Central memory CD8-positive, alpha-beta T cell (primary cell): ENCODE data around the gene LANCL2.
"Not testable (repeated sequence)": the region's sequence is repeated elsewhere in the genome, so short reads cannot be mapped to it uniquely, and the experiment has no call there.

Experiments
- ATAC-seq: fragments of 150-1000 bp; cut with Tn5 transposase; replicated peaks from 2 replicates; pipeline ENCODE4 v1.10.0; 2022; ENCODE audit warnings: mild to moderate bottlenecking, moderate FRiP score, moderate number of reproducible peaks; ENCODE audit not compliant: poor library complexity, severe bottlenecking; ENCODE audit errors: extremely low read depth
- DNase-seq, 2 donors: peaks; one replicate each; pipeline ENCODE4 v3.0.0; 2021; ENCODE audit warnings: low spot score in 2 of 2
- H3K27ac Mint-ChIP-seq: one replicate; pipeline ENCODE4 v1.8.0; 2022; ENCODE audit warnings: low read depth, mild to moderate bottlenecking, moderate library complexity, mixed read lengths
- H3K27me3 Mint-ChIP-seq: one replicate; pipeline ENCODE4 v1.8.0; 2022; ENCODE audit warnings: mixed read lengths
- H3K36me3 Mint-ChIP-seq: one replicate; pipeline ENCODE4 v1.8.0; 2022; ENCODE audit warnings: mild to moderate bottlenecking, moderate library complexity, mixed read lengths; ENCODE audit not compliant: insufficient read depth
- H3K4me1 Mint-ChIP-seq: one replicate; pipeline ENCODE4 v1.8.0; 2022; ENCODE audit warnings: mixed read lengths
- H3K4me3 Mint-ChIP-seq: one replicate; pipeline ENCODE4 v1.8.0; 2022; ENCODE audit warnings: mild to moderate bottlenecking, moderate library complexity, mixed read lengths
- H3K9me3 Mint-ChIP-seq: one replicate; pipeline ENCODE4 v1.8.0; 2022; ENCODE audit warnings: mixed read lengths

Gene LANCL2

DNA sequence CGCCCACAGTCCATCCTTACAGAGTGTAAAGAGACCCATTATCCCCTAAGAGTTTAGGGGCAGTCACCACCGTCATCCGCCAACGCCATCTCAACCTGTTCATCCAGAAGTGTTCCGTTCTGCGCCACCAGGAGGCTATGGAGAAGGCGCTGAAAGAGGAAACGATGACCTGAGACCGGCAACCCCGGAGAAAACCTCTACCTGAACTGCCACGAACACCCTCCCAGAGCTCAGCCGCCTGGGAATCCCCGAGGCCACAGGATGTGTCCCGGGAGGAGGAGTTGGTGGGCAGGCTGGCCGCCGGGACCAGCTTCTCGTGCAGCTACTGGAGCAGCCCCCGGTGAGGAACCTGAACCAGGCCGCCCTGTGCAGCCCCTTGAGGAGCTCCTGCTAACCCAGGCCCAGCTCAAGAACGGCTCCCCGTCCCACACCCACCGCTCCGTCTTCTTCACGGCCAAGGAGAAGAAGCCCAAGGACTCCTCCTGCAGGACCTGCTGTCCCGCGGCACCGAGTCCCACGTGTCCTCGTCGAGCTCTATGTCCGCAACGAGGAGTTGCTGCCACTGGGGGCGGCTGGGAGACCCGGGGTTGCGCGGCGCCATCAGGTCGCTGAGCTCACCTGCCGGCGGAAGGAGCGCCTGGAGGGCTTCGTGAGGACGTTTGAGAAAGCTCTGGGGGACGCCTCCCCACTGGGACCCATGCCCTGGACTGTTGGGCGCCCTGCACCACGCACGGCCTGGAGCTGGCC lies 21.1 kb upstream of the LANCL2 start:
- Mint-ChIP-seq H3K36me3 (no peaks in the 10 kb centered on the region), H3K4me3 (no peak overlapping the region), H3K9me3 (no peaks in the 10 kb centered on the region), H3K27me3 (no peaks in the 10 kb centered on the region), H3K4me1 (peaks cover 6% of the 10 kb centered on the region), H3K27ac (no peak overlapping the region)
- ATAC-seq (no peak), DNase-seq (no peak)

DNA sequence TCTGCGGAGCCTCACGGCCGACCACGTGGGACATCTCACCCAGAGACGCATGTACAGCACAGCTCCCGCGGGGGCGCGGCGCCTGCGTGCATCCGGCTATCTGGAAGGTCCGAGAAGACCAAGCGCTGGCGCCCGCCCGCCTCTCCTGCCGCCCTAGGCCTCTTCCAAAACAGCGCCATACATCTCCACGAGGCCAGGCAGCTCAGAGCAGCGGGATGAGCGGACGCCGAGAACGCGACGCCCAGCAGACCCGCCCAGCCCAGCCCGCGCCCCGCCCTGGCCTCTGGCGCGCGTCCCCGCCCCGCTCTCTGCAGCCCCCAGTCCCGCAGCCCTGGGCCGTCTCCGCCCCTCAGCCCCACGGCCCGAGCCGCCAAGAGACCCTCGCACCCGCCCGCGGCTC lies 20.3 kb upstream of the LANCL2 start:
- H3K9me3 Mint-ChIP-seq: no peaks in the 10 kb centered on the region
- no peaks in the 10 kb centered on the region for H3K36me3 Mint-ChIP-seq
- H3K27me3 Mint-ChIP-seq: no peaks in the 10 kb centered on the region
- peaks cover 7% of the 10 kb centered on the region for H3K4me1 Mint-ChIP-seq
- no peak for ATAC-seq
- no peak for DNase-seq
- H3K27ac Mint-ChIP-seq: no peak overlapping the region
- H3K4me3 Mint-ChIP-seq: no peak overlapping the region

DNA sequence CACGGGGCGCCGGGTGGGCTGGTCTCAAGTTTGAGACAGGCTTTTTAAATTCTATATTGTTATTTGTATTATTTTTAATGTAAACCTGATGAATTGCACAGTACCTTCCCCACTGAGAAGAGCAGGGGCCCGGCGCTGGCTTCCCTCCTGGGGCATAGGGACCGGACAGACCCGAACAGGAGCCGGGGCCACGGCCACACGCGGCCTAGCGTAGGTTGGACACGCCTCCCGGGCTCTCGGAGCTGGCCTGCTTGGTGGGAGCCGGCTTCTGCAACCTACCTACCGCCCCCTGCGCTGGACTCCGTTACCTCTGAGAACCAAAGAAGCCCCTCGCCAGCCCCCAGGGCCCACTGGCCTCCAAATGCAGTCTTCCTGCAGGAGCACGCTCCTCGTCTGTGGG lies 19.8 kb upstream of the LANCL2 start:
- no peak overlapping the region for H3K27ac Mint-ChIP-seq

DNA sequence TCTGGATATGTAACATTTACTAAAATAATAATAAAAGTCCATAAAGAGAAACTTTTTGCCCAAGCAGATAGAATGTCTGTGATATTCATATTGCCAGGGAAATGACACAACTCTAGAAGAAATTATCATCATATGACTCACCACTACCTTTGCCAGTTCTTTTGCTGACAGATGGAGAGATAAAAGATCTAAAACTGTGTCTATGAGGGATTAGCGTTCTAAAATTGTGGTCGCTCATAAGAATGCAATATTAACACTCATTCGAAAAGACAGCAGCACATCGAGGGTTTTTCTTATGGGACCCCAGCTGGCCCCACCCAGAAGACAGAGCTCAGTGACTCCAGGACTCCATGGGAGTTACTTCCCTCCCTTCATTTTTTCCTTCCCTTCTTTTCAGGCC lies 16.6 kb upstream of the LANCL2 start:
- DNase-seq (no peak), ATAC-seq (no peak)
- Mint-ChIP-seq H3K27me3 (no peaks in the 10 kb centered on the region), H3K27ac (no peak overlapping the region), H3K4me3 (no peak overlapping the region), H3K9me3 (no peaks in the 10 kb centered on the region), H3K4me1 (peaks cover 7% of the 10 kb centered on the region), H3K36me3 (no peaks in the 10 kb centered on the region)

More for the DNA sequence above, 19.8 kb upstream of the LANCL2 start:
- Mint-ChIP-seq H3K36me3 (no peaks in the 10 kb centered on the region), H3K4me1 (peaks cover 7% of the 10 kb centered on the region), H3K9me3 (no peaks in the 10 kb centered on the region), H3K4me3 (no peak overlapping the region), H3K27me3 (no peaks in the 10 kb centered on the region)
- ATAC-seq: no peak
- DNase-seq: no peak

DNA sequence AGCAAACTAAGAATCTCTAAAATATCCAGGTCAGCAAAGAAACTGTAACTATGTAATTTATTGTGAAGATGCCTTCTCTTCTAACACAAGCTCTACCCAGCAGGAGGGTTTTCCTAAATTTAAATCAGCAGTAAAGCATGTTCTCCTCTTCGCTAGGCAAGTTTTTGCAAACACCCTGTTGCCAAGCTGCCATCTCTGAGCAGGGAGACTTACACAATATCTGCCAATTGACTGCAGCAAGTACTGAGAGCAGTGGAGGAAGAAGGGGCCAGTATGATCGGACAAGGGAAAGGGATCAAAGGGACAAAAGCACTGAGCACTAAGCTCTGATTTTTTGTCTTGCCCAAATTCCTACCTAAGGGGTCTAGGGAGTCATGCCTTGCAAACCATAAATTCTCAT lies 16.0 kb upstream of the LANCL2 start:
- no peak for ATAC-seq
- H3K27me3 Mint-ChIP-seq: no peaks in the 10 kb centered on the region
- H3K9me3 Mint-ChIP-seq: no peaks in the 10 kb centered on the region
- H3K4me1 Mint-ChIP-seq: peaks cover 7% of the 10 kb centered on the region
- H3K27ac Mint-ChIP-seq: no peak overlapping the region
- H3K4me3 Mint-ChIP-seq: no peak overlapping the region
- DNase-seq: no peak
- no peaks in the 10 kb centered on the region for H3K36me3 Mint-ChIP-seq

DNA sequence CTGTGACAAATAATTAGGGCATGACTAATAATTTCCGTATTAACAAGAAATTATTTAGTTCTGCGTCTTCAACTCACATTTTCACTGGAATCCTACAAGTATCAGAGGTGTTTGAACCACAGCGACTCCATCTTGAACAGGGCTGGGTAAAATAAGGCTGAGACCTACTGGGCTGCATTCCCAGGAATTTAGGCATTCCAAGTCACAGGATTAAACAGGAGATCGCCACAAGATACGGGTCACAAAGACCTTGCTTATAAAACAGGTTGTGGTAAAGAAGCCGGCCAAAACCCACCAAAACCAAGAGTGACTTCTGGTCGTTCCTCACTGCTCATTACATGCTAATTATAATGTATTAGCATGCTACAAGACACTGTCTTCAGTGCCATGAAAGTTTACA lies 14.9 kb upstream of the LANCL2 start:
- H3K36me3 Mint-ChIP-seq: no peaks in the 10 kb centered on the region
- no peak overlapping the region for H3K4me3 Mint-ChIP-seq
- no peaks in the 10 kb centered on the region for H3K9me3 Mint-ChIP-seq
- H3K27ac Mint-ChIP-seq: no peak overlapping the region
- peaks cover 7% of the 10 kb centered on the region for H3K4me1 Mint-ChIP-seq
- no peak for ATAC-seq
- H3K27me3 Mint-ChIP-seq: no peaks in the 10 kb centered on the region
- no peak for DNase-seq

DNA sequence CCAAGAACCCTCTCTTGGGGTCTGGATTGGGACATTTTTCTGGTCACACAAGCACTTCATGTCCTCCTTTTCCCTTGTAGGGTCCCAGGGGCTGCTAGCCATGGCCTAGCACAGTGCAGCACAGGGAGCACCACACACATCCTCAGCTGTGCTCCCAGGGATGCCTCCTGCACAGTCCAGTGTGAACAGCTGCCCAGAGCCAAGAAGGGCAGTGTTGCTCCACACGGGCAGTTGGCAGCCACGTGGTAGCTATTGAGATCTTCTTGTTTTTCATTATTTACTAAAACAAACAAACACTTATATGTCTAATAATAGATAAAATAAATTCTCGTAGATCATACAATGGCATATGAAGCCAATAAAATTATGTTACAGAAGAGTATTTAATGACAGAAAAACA lies 13.9 kb upstream of the LANCL2 start:
- Mint-ChIP-seq H3K4me3 (no peak overlapping the region), H3K36me3 (no peaks in the 10 kb centered on the region), H3K27me3 (no peaks in the 10 kb centered on the region), H3K4me1 (peaks cover 7% of the 10 kb centered on the region), H3K27ac (no peak overlapping the region), H3K9me3 (no peaks in the 10 kb centered on the region)
- DNase-seq (no peak), ATAC-seq (no peak)

DNA sequence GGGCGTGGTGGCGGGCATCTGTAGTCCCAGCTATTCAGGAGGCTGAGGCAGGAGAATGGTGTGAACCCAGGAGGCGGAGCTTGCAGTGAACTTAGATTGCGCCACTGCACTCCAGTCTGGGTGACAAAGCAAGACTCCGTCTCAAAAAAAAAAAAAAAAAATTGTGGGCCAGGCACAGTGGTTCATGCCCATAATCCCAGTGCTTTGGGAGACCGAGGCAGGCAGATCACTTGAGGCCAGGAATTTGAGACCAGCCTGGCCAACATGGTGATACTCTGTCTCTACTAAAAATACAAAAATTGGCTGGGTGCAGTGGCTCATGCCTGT lies 12.2 kb upstream of the LANCL2 start:
- not testable (repeated sequence) for H3K4me3 Mint-ChIP-seq, ATAC-seq, H3K27me3 Mint-ChIP-seq, H3K27ac Mint-ChIP-seq, H3K36me3 Mint-ChIP-seq, H3K4me1 Mint-ChIP-seq, DNase-seq, H3K9me3 Mint-ChIP-seq

DNA sequence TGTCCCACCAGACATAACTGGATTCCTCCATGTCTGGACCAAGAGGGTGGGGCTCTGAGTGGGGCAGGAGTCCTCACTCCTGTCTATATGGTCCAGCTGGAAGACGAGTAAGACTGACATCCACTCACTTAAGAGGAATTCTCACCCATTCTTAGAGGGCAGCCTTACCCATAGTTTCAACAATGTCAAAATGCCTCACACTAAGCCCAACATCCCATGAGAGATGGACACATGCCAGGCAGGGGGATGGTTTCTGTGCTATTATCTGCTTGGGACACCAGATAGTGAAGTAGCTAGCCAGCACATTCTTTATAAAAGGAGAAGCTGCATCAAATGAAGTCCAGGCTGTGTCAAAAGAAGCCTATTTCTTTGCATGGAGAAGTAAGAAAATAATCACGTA lies 4.7 kb upstream of the LANCL2 start:
- Mint-ChIP-seq H3K27ac (no peak overlapping the region), H3K36me3 (peaks cover 5% of the 10 kb centered on the region), H3K27me3 (peaks cover 11% of the 10 kb centered on the region), H3K9me3 (no peaks in the 10 kb centered on the region), H3K4me1 (peaks cover 11% of the 10 kb centered on the region), H3K4me3 (no peak overlapping the region)
- DNase-seq (no peak), ATAC-seq (no peak)

DNA sequence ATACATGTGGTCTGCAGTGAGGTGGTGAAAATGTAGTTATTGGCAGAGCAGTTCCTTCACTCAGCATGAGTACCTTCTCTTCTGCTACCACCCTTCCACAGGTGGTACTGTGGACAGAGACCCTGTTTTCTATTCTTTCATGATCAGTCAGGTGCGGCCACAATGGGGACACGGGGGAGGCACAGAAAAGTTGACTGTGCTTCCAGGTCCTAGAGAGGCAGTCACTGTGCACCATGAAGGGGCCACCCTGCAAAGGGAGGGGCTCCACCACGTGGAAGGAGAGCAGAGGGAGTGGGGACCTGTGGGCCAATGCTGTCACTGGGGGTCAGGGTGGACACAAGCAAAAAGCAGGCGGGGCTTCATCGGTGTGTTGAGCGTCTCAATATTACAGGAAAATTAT lies 3.6 kb upstream of the LANCL2 start:
- Mint-ChIP-seq H3K36me3 (peaks cover 14% of the 10 kb centered on the region), H3K9me3 (no peaks in the 10 kb centered on the region), H3K27ac (no peak overlapping the region), H3K4me3 (no peak overlapping the region), H3K27me3 (peaks cover 11% of the 10 kb centered on the region), H3K4me1 (peaks cover 14% of the 10 kb centered on the region)
- ATAC-seq (no peak), DNase-seq (no peak)

DNA sequence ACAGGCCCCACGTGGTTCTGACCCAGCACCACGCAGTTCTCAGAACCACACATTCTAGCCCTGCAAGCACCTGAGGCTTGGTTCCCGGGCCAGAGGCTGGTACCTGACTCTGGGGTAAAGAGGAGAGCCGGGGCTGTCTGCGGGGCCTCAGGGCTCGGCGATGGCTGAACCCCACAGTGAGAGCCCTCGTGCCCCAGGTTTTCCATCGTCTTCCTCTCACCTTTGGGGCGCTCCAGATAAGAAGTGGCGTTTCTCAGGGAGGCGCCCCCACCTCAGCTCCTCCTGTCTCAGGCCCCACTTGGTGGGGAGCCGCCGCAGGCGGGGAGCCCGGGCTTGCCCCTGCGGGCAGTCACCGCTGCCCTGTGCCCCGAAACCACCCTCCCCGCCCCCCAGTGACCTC lies 2.2 kb upstream of the LANCL2 start:
- Mint-ChIP-seq H3K4me3 (no peak overlapping the region), H3K4me1 (peaks cover 19% of the 10 kb centered on the region), H3K36me3 (peaks cover 20% of the 10 kb centered on the region), H3K27ac (no peak overlapping the region), H3K27me3 (peaks cover 11% of the 10 kb centered on the region), H3K9me3 (no peaks in the 10 kb centered on the region)
- no peak for DNase-seq
- ATAC-seq: no peak

DNA sequence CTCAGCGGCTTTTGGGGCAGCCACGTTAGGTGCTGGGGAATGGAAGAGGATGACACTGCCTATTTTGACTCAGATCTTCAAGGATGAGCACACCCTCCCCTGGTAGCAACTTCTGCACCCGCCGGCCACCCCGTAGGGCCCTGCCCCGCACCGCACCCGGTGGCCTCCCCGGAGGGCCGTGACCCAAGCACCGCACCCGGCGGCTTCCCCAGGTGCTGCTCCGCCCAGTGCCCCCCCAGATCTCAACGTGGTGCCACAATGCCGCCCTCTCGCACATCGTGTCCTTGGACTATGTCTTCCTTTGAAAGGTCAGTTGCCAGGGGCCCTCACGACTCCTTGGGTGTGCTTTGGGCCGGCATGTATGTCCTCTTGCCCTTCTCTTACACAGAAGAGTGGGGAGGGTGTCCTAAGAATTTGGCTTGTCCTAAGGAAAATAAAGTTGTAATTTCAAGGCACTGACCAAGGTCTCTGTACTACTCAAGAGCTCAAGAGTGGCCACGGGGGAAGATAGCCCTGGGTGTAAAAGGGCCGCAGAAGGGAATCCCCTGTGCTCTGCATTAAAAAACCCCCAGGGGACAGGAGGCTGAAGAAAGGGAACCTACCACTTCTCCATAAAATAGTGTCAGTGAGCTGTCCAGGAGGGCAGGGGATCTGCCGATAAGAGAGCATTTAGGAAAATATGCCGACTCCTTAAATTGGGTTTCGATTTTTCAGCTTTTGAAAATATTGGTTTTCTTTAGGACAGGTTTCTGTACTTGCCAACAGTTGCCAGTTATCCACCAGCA lies 1.6 kb upstream of the LANCL2 start:
- peaks cover 11% of the 10 kb centered on the region for H3K27me3 Mint-ChIP-seq
- no peak for DNase-seq
- H3K27ac Mint-ChIP-seq: no peak overlapping the region
- H3K9me3 Mint-ChIP-seq: no peaks in the 10 kb centered on the region
- no peak overlapping the region for H3K4me3 Mint-ChIP-seq
- H3K4me1 Mint-ChIP-seq: peaks cover 19% of the 10 kb centered on the region
- H3K36me3 Mint-ChIP-seq: peaks cover 20% of the 10 kb centered on the region
- no peak for ATAC-seq

DNA sequence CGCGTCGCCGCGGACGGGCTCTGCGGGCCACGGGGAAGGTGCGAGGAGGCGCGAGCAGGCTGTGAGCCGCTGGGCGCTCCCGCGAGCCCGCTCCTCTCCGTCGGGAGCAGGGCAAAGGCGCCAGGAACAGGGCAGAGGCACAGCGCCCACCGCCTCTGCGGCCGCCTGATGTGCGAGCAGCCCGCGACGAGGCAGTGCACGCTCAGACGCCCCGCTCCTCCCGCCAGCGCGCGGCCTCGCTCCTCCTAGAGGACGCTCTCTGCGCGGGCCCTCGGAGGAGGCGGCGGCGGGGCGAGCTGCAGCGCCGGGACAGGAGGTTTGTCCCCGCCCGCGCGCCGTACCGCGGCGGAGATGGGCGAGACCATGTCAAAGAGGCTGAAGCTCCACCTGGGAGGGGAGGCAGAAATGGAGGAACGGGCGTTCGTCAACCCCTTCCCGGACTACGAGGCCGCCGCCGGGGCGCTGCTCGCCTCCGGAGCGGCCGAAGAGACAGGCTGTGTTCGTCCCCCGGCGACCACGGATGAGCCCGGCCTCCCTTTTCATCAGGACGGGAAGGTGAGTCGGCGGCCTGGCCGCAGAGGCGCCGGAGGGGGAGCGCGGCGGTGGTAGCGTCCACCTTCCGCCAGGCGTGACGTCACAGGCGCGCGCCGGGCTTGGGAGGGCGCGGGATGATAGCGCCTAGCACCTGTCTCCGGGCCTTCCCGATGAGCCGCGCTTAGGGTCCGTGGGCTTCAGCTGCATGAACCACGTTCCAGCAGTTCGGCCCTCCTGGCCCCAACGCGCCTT lies 731 bp downstream of the LANCL2 start:
- peak; percentile 90 for ATAC-seq
- DNase-seq: peak; percentile 95 to 96
- peak overlapping the region; percentile 98 for H3K27ac Mint-ChIP-seq
- peaks cover 32% of the 10 kb centered on the region for H3K4me1 Mint-ChIP-seq
- H3K9me3 Mint-ChIP-seq: no peaks in the 10 kb centered on the region
- no peak overlapping the region for H3K4me3 Mint-ChIP-seq
- no peaks in the 10 kb centered on the region for H3K27me3 Mint-ChIP-seq
- H3K36me3 Mint-ChIP-seq: peaks cover 20% of the 10 kb centered on the region
